ENCODE measurements around the gene CHID1.

DNA sequence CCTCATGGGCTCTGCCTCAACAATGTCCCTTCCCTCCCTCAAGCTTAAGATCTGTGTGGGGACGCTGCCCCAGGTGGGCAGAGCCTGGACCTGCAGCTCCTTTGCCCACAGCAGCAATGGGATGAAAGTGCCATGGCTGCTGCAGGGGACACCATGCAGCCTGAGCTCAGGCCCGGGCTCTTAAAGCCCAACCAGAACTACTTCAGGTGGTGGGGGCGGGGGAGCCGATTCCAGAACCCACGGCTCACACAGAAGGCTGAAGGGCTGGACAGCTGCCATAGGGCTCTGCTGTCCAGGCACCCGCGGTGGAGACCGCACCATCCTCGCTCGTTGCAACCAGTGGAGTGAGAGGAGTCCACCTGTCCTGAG lies 12.5 kb downstream of the CHID1 start:
- TF ChIP-seq GTF2F1 (IDR thresholded peaks at IDR 0.05; ENCODE audit: low read depth, low read length) (no peak), NFYB (IDR thresholded peaks at IDR 0.05; ENCODE audit: extremely low read depth, insufficient read length) (no peak), POLR2A (conservative IDR thresholded peaks at IDR 0.05) (no peak), POLR2AphosphoS5 (IDR thresholded peaks at IDR 0.05; ENCODE audit: control insufficient read depth, insufficient read depth, low read depth, low read length) (0 out of 2 replicates have a peak, but pooled peaks have one; percentile 6), CREM (IDR thresholded peaks at IDR 0.05; ENCODE audit: low read depth) (no peak)
